GM13977 (cell line): Measurements from ENCODE around the gene TRIO.

Experiments
- DNase-seq: peaks from one replicate; pipeline ENCODE4 v3.0.0; 2012; ENCODE audit warnings: low spot score
- in situ Hi-C: fragments of 300-500 bp; cut with MboI; formaldehyde crosslinking; loops from one replicate; pipeline ENCODE4 v1.12.0; 2022; ENCODE audit warnings: low sequenced_read_pairs, low pct_unique_long_range_greater_than_20kb, mixed read lengths, inconsistent platforms; ENCODE audit not compliant: unreplicated experiment
- TF ChIP-seq, protein P1 (sequence below): IDR thresholded peaks from 2 replicates; pipeline ENCODE4 v1.5.1; 2012; ENCODE audit warnings: mild to moderate bottlenecking, control low read depth; ENCODE audit not compliant: insufficient read depth; ENCODE audit errors: extremely low read depth, missing control alignments

Gene TRIO

DNA sequence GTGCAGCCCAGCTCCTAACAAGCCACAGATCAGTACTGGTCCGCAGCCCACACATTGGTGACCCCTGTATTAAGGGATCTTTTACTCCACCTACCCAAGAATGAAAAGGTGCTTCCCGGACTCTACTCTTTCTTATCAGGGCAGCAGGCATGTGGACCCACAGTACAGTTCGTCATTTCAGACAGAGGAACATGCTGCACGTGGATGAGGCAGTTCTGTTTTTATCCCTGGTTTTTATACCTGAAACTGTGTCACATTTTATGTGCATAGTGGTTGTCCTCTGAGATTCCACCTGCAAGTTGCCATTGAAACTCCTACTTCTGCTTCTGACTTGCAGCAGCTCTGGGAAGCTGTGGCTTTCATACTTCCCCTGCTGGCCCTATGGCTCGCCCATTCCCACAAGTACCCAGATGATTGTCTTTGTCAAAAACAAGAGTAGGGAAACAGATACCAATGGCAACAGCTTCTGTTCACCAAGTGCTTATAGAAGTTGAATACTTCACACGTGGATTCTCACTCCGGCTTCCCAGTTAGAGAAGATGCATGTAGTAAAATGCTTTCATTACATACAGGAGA lies 208.0 kb downstream of the TRIO start:
- TF ChIP-seq, protein P1, sequence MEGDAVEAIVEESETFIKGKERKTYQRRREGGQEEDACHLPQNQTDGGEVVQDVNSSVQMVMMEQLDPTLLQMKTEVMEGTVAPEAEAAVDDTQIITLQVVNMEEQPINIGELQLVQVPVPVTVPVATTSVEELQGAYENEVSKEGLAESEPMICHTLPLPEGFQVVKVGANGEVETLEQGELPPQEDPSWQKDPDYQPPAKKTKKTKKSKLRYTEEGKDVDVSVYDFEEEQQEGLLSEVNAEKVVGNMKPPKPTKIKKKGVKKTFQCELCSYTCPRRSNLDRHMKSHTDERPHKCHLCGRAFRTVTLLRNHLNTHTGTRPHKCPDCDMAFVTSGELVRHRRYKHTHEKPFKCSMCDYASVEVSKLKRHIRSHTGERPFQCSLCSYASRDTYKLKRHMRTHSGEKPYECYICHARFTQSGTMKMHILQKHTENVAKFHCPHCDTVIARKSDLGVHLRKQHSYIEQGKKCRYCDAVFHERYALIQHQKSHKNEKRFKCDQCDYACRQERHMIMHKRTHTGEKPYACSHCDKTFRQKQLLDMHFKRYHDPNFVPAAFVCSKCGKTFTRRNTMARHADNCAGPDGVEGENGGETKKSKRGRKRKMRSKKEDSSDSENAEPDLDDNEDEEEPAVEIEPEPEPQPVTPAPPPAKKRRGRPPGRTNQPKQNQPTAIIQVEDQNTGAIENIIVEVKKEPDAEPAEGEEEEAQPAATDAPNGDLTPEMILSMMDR: no peak
- DNase-seq: no peak
- in situ Hi-C loops: loop anchor here (10.0 to 25.0 kb wide), 3 partner anchors 286 to 661 kb away; no protein-coding TSS in a partner anchor

DNA sequence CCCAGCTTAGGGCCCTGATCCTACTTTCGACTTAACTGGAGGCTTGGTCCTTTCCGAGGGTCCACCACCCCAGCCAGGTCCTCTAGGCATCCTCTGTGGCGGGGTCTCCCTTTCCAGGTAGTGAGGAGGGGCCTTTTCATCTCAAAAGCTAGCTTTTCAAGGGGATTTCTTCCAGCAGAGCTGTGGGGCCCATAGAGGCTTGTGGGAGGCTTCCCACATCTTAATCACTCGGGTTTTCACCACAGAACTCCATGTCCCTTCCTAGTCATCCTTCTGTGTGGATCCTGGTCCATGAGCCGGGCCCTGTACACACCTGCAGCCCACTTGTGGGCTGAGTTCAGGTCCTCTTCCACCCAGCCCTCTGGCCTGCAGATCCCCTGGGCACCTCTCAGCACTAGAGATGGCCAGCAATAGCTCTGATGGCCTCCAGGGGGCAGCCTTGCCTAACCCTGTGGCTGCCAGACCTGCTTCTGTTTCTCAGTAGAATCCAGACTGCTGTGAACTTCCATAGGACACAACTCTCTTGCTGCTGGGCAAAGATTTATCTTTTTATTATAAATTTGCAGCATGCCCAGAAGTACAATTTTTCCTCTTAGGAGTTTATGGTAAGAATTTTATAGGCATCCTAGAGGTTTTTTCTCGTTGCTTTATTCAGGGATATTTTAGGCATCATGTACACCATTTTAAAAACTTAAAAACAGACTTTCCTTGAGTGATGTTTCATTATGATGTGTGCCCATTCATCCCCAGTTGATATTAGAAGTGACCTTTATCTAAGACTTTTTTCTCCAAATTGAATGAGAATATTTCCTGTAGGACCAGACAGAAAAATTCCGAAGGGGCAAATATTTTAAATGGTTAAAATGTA lies 208.9 kb downstream of the TRIO start:
- TF ChIP-seq, protein P1: peak; percentile 96
- peak; percentile 78 for DNase-seq
- in situ Hi-C loops: loop anchor here (10.0 to 25.0 kb wide), 3 partner anchors 285 to 660 kb away; no protein-coding TSS in a partner anchor

DNA sequence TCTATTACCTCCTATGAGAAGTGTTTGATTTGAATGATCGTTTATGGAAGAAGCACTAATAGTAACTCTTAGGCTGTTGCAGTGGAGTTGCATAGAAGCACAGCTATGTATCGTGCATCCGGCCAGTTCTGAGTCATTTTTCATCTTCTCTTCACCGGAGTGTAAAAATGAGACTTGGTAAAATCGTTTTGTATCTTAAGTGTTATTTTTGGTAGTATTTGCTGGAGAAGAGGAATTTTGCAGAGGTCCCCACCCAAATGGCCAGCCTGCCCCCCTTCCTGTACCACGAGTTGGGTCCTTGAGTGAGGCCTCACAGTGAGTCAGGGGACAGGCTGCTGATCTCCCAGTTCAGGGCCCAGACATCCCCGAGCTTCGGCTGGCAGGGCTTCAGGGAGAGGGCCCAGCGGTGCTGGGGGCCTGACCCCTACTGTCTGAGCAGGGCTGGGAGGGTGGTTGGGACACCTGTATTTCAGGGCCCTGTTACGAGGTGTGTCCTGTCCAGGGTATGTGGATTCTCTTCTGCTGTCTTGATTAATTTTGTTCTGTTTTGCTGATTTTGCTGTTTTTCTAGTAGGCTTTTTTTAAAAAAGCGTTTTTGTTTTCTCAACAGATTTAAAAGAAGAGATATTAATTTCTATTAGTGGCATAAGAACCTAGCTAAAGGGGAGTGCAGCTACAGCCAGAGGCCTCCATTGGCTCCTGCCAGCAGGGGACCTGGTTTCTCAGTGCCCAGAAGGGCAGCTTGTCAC lies 210.8 kb downstream of the TRIO start:
- TF ChIP-seq, protein P1: no peak
- in situ Hi-C loops: loop anchor here (10.0 to 25.0 kb wide), 3 partner anchors 283 to 658 kb away; no protein-coding TSS in a partner anchor
- no peak for DNase-seq

DNA sequence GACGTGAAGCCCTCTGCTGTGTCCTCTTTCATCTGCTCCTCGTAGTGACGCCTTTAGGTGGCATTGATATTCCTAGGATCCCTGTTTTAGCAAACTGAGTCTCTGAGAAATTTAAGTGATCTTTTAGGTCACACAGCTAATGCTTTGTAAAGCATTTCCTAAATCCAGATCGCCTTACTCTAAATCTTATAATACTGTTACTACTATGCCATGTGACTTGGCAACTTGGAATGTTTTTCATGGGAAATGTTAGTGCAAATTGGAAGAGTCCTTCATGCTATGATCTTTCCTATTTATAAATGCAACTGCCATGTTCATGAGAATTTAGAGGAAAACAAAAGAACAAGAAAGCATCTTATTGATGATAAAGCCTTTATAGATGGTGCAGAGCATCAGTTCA lies 212.2 kb downstream of the TRIO start:
- in situ Hi-C loops: loop anchor here (10.0 to 25.0 kb wide), 3 partner anchors 282 to 657 kb away; no protein-coding TSS in a partner anchor
- TF ChIP-seq, protein P1: no peak

DNA sequence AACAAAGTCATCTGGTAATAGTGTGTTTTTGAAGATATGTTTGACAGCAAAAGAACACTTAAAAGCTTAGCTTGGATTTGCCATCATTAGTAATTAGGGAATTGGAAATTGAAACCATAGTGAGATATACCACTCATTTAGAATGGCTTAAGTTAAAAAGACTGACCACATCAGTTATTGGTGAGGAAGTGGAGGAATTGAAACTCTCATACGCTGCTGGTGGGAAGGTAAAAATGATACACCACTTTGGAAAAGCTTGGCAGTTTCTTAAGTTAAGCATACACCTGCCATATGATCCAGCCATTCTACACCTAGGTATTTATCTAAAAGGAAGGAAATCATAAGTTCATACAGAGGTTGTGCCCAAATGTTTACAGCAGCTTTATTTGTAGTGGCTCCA lies 213.2 kb downstream of the TRIO start:
- DNase-seq: no peak
- TF ChIP-seq, protein P1: no peak
- in situ Hi-C loops: loop anchor here (10.0 to 25.0 kb wide), 3 partner anchors 281 to 656 kb away; no protein-coding TSS in a partner anchor

More for the DNA sequence above, 212.2 kb downstream of the TRIO start:
- no peak for DNase-seq

DNA sequence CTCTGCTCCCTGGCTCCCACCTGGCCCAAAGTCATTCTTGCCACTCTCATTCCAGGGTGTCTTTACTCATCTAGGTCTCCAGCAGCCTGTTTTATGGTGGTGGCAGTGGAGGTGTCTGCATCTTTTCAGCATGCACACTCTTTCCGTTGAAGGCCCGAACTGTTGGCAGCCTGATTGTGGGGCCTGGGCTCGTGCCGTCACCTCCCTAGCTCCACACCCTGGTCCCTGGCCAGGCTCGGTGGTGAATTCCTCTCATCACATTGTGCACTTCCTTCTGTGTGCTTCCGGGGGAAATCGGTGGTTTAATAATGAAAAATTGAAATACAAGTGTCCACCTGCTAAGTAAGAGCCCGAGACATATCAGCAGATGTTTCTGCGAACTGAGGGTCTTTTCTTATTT lies 214.3 kb downstream of the TRIO start:
- TF ChIP-seq, protein P1: no peak
- no peak for DNase-seq
- in situ Hi-C loops: loop anchor here (10.0 to 25.0 kb wide), 3 partner anchors 280 to 655 kb away; no protein-coding TSS in a partner anchor
